K562 (cell line): ENCODE results near the gene TUBB4B. TPM values are rescaled to one million over a fixed set of nuclear protein-coding genes. Genes with fewer than 3 reads are reported as not detected.

Experiments used
- ATAC-seq: fragments of 200-7000 bp; cut with Tn5 transposase; 3 replicates; pipeline ENCODE4 v1.9.1; 2020; ENCODE audit warnings: moderate library complexity
- BruUV-seq: library from RNA; stranded (reverse); fragments of 400-500 nt; replicated peaks from 2 replicates; lab custom pipeline; 2021; lab: Mats Ljungman, UMichigan
- CTCF ChIA-PET: fragments of 300-600 bp; formaldehyde crosslinking; extraction: SDS; loops from one replicate; lab custom pipeline; 2021; ENCODE audit warnings: low intra/inter-chr PET ratio; lab: Yijun Ruan, JAX
- POLR2A ChIA-PET: fragments of 300-600, 350-650 bp; sonication (Branson Sonifier 250); formaldehyde crosslinking; extraction: SDS; loops from one replicate; lab custom pipeline; 2021; ENCODE audit warnings: antibody characterized with exemption, inconsistent platforms; lab: Yijun Ruan, JAX
- DNase-seq, 4 experiments: peaks; one replicate each; pipeline versions ENCODE4 v3.0.0 to v3.0.0-alpha.2; 2011 to 2018; ENCODE audit warnings: low spot score in 3 of 4, mixed read lengths in 3 of 4; ENCODE audit errors: extremely low read depth in 1 of 4
- FAIRE-seq: peaks from 2 replicates; lab custom pipeline; 2011; peaks lifted over from hg19 to GRCh38; lab: Jason Lieb, UNC
- H2AFZ ChIP-seq: 2 replicates; pipeline ENCODE4 v1.6.0; 2011; ENCODE audit warnings: low read depth, low read length, control low read depth, inconsistent platforms
- H3K27ac ChIP-seq: fragments of 200-600 bp; 3 replicates; pipeline ENCODE4 v1.8.0; 2011; ENCODE audit warnings: low read depth, mild to moderate bottlenecking, control low read depth, inconsistent platforms, low read length, moderate library complexity, mixed read lengths; ENCODE audit errors: extremely low read depth
- H3K27me3 ChIP-seq, 2 experiments: fragments of 300-600 bp in 1 of 2; 2 replicates in 1 of 2; 3 replicates in 1 of 2; pipeline versions ENCODE4 v1.6.0 to v1.8.0; 2011; ENCODE audit warnings: inconsistent platforms in 2 of 2, low read length in 2 of 2, mild to moderate bottlenecking in 1 of 2, mixed read lengths in 1 of 2, moderate library complexity in 1 of 2; ENCODE audit not compliant: control insufficient read depth in 2 of 2, insufficient read depth in 2 of 2
- H3K36me3 ChIP-seq: fragments of 300-600 bp; 3 replicates; pipeline ENCODE4 v1.8.0; 2011; ENCODE audit warnings: mild to moderate bottlenecking, low read length, inconsistent platforms; ENCODE audit not compliant: control insufficient read depth, insufficient read depth
- H3K4me1 ChIP-seq, 2 experiments: fragments of 200-600 bp in 1 of 2; replicated peaks in 1 of 2; 2 replicates in 1 of 2; 3 replicates in 1 of 2; pipeline versions ENCODE4 v1.5.1 to v1.8.0; 2011; ENCODE audit warnings: inconsistent platforms in 2 of 2, low read length in 2 of 2, mild to moderate bottlenecking in 1 of 2, mixed read lengths in 1 of 2, moderate library complexity in 1 of 2; ENCODE audit not compliant: control insufficient read depth in 2 of 2, insufficient read depth in 2 of 2
- H3K4me2 ChIP-seq: 2 replicates; pipeline ENCODE4 v1.6.1; 2011; ENCODE audit warnings: low read length, control low read depth, inconsistent platforms, mixed read lengths; ENCODE audit not compliant: insufficient read depth
- H3K4me3 ChIP-seq: fragments of 200-600 bp; sonication (generic), shearing (Covaris generic); 2 replicates; pipeline ENCODE4 v1.5.1; 2016; ENCODE audit warnings: control low read depth, inconsistent platforms
- H3K79me2 ChIP-seq: fragments of 200-600 bp; 3 replicates; pipeline ENCODE4 v1.8.0; 2011; ENCODE audit warnings: low read length, inconsistent platforms; ENCODE audit not compliant: control insufficient read depth, insufficient read depth
- H3K9ac ChIP-seq, 2 experiments: 2 replicates each; pipeline versions ENCODE4 v1.6.0 to v1.6.1; 2011; ENCODE audit warnings: low read depth in 2 of 2, low read length in 2 of 2, control low read depth in 1 of 2, inconsistent platforms in 1 of 2, mild to moderate bottlenecking in 1 of 2, mixed read lengths in 1 of 2; ENCODE audit not compliant: insufficient read depth in 1 of 2
- H3K9me1 ChIP-seq: one replicate; pipeline ENCODE4 v1.6.0; 2011; ENCODE audit warnings: inconsistent platforms, mild to moderate bottlenecking, low read length, moderate library complexity; ENCODE audit not compliant: control insufficient read depth, insufficient read depth
- H3K9me3 ChIP-seq: replicated peaks from 2 replicates; pipeline ENCODE4 v1.5.1; 2011; ENCODE audit warnings: low read depth, low read length, inconsistent platforms; ENCODE audit not compliant: control insufficient read depth, insufficient read depth
- H4K20me1 ChIP-seq: replicated peaks from 2 replicates; pipeline ENCODE4 v1.6.1; 2011; ENCODE audit warnings: low read length, inconsistent platforms, mixed read lengths; ENCODE audit not compliant: control insufficient read depth, insufficient read depth
- GTF3C2 ChIP-seq: IDR thresholded peaks from 3 replicates; pipeline ENCODE4 v1.6.1; 2011; ENCODE audit warnings: borderline replicate concordance, mild to moderate bottlenecking, moderate library complexity; ENCODE audit not compliant: insufficient read length; ENCODE audit errors: extremely low read depth
- MTF1 ChIP-seq: fragments of 250-450 bp; sonication (Bioruptor Pico); IDR thresholded peaks from 2 replicates; pipeline ENCODE4 v1.9.0; 2021; ENCODE audit warnings: moderate library complexity, mild to moderate bottlenecking, inconsistent platforms, borderline replicate concordance
- SPI1 ChIP-seq: IDR thresholded peaks from 2 replicates; pipeline ENCODE4 v1.6.1; 2011; ENCODE audit warnings: low read depth, low read length, control low read depth, borderline replicate concordance
- UBTF ChIP-seq, 2 experiments: IDR thresholded peaks; 2 replicates each; pipeline ENCODE4 v1.6.1; 2012; ENCODE audit warnings: improper control_type of control experiment in 2 of 2, low read depth in 2 of 2, low read length in 2 of 2, borderline replicate concordance in 1 of 2
- ZNF444 ChIP-seq: fragments of 250-450 bp; sonication (Bioruptor Pico); IDR thresholded peaks from 2 replicates; pipeline ENCODE4 v1.4.0; 2020; ENCODE audit warnings: mild to moderate bottlenecking, moderate library complexity
- ZNF592 ChIP-seq: fragments of 450-650 bp; IDR thresholded peaks from 2 replicates; pipeline ENCODE4 v1.6.1; 2017; ENCODE audit warnings: antibody characterized with exemption, mild to moderate bottlenecking
- ZNF695 ChIP-seq: fragments of 450-650 bp; formaldehyde crosslinking; IDR thresholded peaks from 2 replicates; pipeline ENCODE4 v1.4.0; 2020; ENCODE audit warnings: mild to moderate bottlenecking, moderate library complexity
- WGBS: fragments of 100-300 bp; shearing (Covaris generic); methylation state at CpG from one replicate; pipeline ENCODE4 v1.1.6; 2016; ENCODE audit warnings: low coverage, mixed read lengths; ENCODE audit not compliant: insufficient coverage; ENCODE audit errors: missing lambda C conversion rate; 5-methylcytosine and 5-hydroxymethylcytosine counted together
- in situ Hi-C: fragments of 300-500 bp; cut with MboI; formaldehyde crosslinking; loops from 4 replicates; pipeline ENCODE4 v1.15.0; 2018; ENCODE audit warnings: inconsistent platforms, mixed read lengths
- intact Hi-C: fragments of 100-400 bp; cut with micrococcal nuclease; formaldehyde crosslinking; loops from 2 replicates; pipeline ENCODE4 v1.14.2; 2022
- polyA plus RNA-seq, 8 experiments: library from polyadenylated mRNA; depleted of rRNA in 4 of 8; stranded (reverse) in 5 of 8; unstranded in 3 of 8; fragments of >200 nt; fragmentation: Nextera tagmentation in 2 of 8; fragmentation: Illumina TruSeq in 1 of 8; extraction: Ambion mirVana in 2 of 8; extraction: Trizol in 1 of 8; gene quantifications; 2 replicates each; pipeline versions ENCODE4 v1.2.1 to v1.2.3, GENCODE V29; 2011 to 2014; ENCODE audit warnings: inconsistent platforms in 1 of 8, missing spikeins in 1 of 8
- total RNA-seq, 7 experiments: library from RNA; depleted of rRNA in 6 of 7; stranded (reverse); fragments of >200 nt in 6 of 7; fragmentation: Illumina TruSeq in 2 of 7; extraction: Trizol in 2 of 7; gene quantifications; 2 replicates each; pipeline versions ENCODE4 v1.2.1 to v1.2.3, GENCODE V29; 2011 to 2021; ENCODE audit warnings: low replicate concordance in 1 of 7

TUBB4B gene
- total and polyA plus RNA-seq, 9 of the 15 experiments (the other 6 are each of a cell fraction or from before 2014, with no cell fraction given): 24.1 to 443 (median 268) TPM

- peak; percentile 94 to 96 for TF ChIP-seq UBTF (IDR thresholded peaks at IDR 0.05; ENCODE audit: borderline replicate concordance in 1 of 2, low read depth in 2 of 2, low read length in 2 of 2)
Measured at GRCh38 chr9:137277329-137278041, 36.4 kb downstream of the TUBB4B start, which contains the start of gene TOR4A (continued).

DNA sequence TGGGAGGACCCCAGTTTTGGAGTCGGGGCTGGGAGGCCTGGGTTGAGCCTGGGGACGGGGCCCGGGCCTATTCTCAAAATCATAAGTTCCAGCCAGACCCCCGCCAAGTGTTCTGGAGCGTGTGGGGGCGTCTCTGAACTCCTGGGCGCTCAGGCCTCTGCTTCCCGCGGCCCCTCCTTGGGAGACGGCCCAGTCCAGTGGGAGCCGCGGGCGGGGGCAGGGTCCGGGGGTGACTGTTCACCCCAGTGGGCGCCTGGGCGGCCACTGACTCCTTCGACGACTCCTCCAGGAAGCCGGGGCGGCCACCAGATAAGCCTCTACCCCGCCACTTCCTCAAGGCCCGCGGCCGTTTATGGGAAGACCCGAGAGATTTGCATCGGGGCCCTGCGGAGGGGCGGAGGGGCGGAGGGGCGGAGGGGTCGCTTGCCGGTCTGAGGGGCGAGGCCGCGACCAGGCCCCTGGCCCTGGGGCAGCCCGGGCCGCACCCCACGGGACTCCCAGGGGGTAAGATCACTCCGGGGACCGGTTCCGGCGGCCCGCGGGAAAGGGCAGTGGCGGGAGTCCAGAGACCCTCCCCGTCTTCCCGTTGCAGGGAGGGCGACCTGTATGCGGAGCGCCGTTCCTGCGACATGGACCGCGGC is 37.1 kb downstream of the TUBB4B start:
- H3K4me3 ChIP-seq: peak overlapping the region; percentile 88
- no peaks in the 10 kb centered on the region for H3K9me1 ChIP-seq
- 2% methylated on average over 39 of the region's 54 CpGs for WGBS
- peak; percentile 64 to 72 (median 65) for DNase-seq
- peak overlapping the region; percentile 91 to 92 for H3K9ac ChIP-seq
- POLR2A ChIA-PET: interaction anchor here (0.6 to 2.6 kb wide), 9 partner anchors 9 to 275 kb away, joined by 3 to 23 read pairs (median 5); partner anchors contain the start of gene TUBB4B
- H3K27ac ChIP-seq: peak overlapping the region; percentile 98
- H3K4me2 ChIP-seq: peak overlapping the region; percentile 82
- H3K27me3 ChIP-seq: no peaks in the 10 kb centered on the region
- H3K9me3 ChIP-seq: no peaks in the 10 kb centered on the region
- peak overlapping the region; percentile 51; the same call in 1 of the 2 replicates for H2AFZ ChIP-seq
- no peaks in the 10 kb centered on the region for H4K20me1 ChIP-seq
- no peak for FAIRE-seq
- peaks cover 49% of the 10 kb centered on the region; the same call in 1 of the 3 replicates for H3K36me3 ChIP-seq
- TSS peak; percentile 63 for BruUV-seq
- CTCF ChIA-PET: interaction anchor here (0.8 to 2.3 kb wide), 2 partner anchors 17 to 145 kb away, joined by 4 to 8 read pairs; partner anchors contain the start of genes EXD3 and NOXA1
- in situ Hi-C loops: no loop called here
- H3K79me2 ChIP-seq: peaks cover 37% of the 10 kb centered on the region
- peaks cover 17 to 86% of the 10 kb centered on the region in 2 experiments for H3K4me1 ChIP-seq
- peak; percentile 48 for ATAC-seq
- intact Hi-C loops: no loop called here
- TF ChIP-seq ZNF592 (no peak), SPI1 (peak; percentile 83), MTF1 (CRISPR knock-in tag) (no peak), ZNF695 (CRISPR knock-in tag) (no peak), GTF3C2 (no peak), ZNF444 (CRISPR knock-in tag) (no peak)
